Neural cell (in vitro differentiated cells): ENCODE data around the gene S100B.

Source experiments
- CTCF ChIP-seq: fragments of 450-650 bp; IDR thresholded peaks from 2 replicates; pipeline ENCODE4 v1.5.1; 2014; ENCODE audit warnings: antibody characterized with exemption, mild to moderate bottlenecking, moderate library complexity; ENCODE audit not compliant: poor library complexity, severe bottlenecking
- MXI1 ChIP-seq: fragments of 450-650 bp; conservative IDR thresholded peaks from 2 replicates; pipeline ENCODE4 v1.6.1; 2014; ENCODE audit warnings: antibody characterized with exemption, mild to moderate bottlenecking; ENCODE audit not compliant: poor library complexity, severe bottlenecking
- POLR2AphosphoS5 ChIP-seq: IDR thresholded peaks from 2 replicates; pipeline ENCODE4 v1.6.1; 2012
- SMC3 ChIP-seq: fragments of 450-650 bp; conservative IDR thresholded peaks from 2 replicates; pipeline ENCODE4 v1.6.1; 2014; ENCODE audit warnings: antibody characterized with exemption, mild to moderate bottlenecking, moderate library complexity; ENCODE audit not compliant: poor library complexity

GRCh38 chr21:46567348-46567747 lies 37.5 kb downstream of the S100B start:
- TF ChIP-seq CTCF (no peak), POLR2AphosphoS5 (no peak), MXI1 (no peak), SMC3 (no peak)
